Urothelium cell line (cell line): ENCODE data around the gene SLC45A3.
"Not testable (repeated sequence)": the region's sequence is repeated elsewhere in the genome, so short reads cannot be mapped to it uniquely, and the experiment has no call there.

Experiments used
- DNase-seq: peaks from one replicate; pipeline ENCODE4 v3.0.0; 2011; ENCODE audit warnings: low spot score, mixed read lengths
- FAIRE-seq: peaks from 2 replicates; lab custom pipeline; 2011; peaks lifted over from hg19 to GRCh38; lab: Jason Lieb, UNC

SLC45A3 gene, protein sequence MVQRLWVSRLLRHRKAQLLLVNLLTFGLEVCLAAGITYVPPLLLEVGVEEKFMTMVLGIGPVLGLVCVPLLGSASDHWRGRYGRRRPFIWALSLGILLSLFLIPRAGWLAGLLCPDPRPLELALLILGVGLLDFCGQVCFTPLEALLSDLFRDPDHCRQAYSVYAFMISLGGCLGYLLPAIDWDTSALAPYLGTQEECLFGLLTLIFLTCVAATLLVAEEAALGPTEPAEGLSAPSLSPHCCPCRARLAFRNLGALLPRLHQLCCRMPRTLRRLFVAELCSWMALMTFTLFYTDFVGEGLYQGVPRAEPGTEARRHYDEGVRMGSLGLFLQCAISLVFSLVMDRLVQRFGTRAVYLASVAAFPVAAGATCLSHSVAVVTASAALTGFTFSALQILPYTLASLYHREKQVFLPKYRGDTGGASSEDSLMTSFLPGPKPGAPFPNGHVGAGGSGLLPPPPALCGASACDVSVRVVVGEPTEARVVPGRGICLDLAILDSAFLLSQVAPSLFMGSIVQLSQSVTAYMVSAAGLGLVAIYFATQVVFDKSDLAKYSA

DNA sequence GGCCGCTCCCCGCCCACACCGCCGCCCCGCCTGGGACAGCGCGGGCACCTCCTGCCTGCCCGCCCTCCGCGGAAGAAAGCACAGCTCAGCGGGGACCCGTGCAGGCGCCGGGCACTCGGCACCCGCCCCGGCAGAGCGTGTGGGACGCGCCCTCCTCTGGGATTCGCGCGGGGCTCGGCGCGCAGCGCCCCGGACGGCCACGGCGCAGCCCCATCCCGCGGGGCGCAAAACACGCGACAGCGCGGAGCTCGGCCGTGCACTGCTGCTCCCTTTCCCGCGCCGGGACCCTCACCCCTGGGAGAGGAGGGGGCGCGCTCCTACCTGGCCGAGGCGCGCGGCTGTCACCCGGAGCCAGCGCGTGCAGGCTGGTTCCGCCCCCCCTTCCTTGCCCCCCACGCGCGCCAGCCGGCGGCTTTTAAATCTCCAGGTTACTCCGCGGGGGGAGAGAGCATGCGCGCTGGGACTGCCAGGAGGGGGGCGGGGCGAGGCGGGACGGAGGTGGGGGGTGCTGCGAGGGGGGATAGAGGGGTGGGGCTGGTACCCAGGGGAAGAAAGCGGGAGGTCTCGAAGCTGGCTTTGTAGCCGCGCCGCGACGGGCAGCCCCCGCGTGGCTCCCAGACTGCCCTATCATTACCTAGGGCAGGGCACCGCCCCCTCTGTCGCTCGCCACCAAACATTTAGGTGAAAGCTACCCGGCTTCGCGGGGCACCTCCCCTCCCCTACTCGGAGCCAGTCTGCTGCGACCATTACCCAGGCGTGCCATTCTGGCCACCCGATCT is at the start of gene SLC45A3:
Gene SLC45A3, minus strand, starts transcription at position 437 of the 779 bp plus-strand sequence. CDS start 15,853 bp downstream, outside the sequence.
- DNase-seq (peak; percentile 81), FAIRE-seq (no peak)

DNA sequence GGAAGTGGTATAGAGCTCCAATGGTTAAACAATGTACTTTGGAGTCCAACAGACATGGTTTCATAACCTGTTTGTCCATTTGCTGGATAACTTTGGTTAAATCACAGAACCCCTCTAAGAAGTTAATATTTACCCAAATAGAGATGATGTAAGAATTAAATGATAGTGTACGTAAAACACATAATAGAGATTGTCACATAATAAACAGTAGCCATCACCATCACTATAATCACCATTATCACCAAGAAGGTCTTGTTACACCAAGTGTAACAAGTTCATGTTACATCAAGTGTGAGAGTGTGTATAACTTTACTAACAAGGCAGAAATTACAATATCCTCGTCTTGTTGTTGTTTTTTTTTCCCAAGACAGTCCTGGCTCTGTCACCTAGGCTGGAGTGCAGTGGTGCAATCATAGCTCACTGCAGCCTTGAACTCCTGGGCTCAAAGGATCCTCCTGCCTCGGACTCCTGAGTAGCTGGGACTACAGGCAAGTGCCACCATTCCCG is 46.4 kb upstream of the SLC45A3 start:
- FAIRE-seq (no peak), DNase-seq (no peak)

DNA sequence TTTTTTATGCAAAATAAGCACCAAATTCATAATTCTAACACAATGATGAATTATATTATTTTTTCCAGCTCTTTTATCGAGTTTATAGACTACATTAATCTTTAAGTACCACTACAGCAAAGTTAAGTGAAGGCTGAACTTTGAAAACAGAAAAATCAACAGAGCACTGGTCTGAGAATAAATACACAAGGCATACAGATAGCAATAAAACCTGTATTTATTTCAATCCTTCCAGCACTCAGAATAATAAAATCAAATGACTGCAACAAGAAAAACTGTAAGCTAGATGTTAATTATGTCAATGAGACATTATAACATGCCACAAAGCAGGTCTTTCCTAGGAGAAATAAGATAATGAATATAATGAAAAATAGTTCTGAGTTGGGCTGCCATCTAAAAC is 45.2 kb upstream of the SLC45A3 start:
- no peak for DNase-seq
- FAIRE-seq = no peak

DNA sequence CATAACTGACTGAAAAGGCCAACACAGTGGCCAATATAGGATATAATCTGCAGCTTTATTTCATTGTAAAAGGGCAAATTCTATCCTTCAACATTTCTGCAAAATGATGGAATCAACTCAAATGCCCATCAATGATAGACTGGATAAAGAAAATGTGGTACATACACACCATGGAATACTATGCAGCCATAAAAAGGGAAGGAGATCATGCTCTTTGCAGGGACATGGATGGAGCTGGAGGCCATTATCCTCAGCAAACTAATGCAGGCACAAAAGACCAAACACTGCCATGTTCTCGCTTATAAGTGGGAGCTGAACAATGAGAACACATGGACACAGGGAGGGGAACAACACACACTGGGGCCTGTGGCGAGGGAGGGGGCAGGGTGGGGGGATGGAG is 40.4 kb upstream of the SLC45A3 start:
- DNase-seq, FAIRE-seq: not testable (repeated sequence)

DNA sequence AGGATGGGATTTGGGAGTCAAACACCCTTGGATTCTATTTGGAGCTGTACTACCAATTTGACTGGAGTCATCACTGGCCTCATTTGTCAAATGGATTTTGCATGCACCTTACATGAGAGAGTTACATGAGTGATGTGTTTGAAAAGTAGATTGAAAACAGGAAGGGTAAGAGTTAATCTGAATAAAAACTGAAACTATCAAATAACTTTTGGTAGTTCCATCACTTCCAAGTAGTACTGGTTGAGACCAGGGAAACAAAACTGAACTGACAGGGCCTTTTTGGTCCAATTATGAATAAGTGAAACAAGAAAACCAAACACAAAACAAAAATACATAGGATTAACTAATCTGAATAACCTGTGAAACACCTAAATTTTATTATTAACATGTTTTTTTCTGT is 39.5 kb upstream of the SLC45A3 start:
- DNase-seq (no peak), FAIRE-seq (no peak)

DNA sequence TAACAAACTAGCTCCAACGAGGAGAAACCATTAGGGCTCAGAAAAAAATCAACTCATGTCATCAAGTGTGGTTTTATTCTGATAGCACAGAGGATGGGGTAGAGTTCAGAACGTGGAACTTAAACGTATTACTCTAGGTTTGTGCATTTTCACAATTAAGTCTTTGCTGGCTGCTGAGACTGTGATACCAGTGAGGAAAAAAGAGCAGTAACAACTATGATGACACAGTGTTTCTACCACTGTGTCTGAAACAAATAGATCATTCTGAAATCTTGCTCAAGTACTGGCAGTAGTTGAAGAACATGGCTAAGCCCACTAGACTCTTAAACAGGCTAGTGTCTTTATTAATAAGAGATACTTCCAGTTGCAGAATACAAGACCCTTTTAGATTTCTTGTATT is 38.7 kb upstream of the SLC45A3 start:
- DNase-seq (no peak), FAIRE-seq (no peak)

DNA sequence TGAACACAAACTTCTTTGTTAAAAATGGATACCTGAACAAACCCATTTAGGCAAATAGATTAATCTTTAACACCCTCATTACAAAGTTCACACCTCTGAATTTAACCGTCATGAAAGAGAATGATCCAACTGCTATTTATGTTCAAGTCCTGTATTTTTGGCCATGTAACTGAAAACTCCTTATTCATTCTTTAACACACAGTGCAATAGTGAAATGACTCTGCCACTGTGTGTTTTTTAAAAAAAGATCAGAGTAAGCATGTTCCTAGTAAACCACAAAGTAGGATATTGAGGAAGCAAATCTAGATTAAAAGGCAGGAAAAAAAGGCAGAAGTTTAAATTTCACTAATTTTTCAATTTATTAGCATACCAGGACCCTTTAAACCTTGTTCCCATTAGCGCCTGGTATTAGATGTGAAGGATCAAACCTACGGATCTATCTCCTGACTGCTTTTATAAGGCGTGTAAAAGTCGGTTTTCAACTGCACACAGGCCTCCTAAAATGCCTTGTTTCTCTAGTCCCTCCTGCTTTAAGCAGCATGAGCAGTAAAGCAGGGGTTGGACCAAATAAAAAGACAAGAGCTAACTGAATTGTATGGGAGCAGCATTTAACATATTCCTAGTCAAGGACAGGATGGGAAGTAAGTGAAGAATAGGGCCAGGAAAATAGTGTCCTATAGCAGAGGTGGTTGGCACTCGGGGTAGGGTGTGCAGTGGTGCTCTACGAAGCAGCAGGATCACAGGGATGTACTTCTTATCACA is 36.2 kb upstream of the SLC45A3 start:
- DNase-seq = no peak
- FAIRE-seq = no peak

DNA sequence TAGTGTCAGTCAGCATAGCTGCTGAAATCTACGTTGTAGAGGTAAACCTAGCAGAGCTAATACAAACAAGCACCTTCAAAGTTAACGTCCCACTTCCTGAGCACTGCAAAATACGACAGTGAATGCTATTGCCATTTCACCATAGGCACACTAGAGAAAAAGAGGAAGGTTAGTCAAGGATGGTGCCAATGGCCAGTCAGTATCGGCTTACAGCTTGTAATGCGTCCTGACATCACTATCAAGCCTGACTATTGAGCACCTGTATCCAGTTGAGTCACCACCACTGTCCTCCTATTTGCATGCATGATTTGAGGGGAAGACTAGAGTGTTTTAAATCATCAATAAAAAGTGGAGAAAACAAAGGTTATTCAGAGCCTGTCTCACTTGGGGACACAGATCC is 35.3 kb upstream of the SLC45A3 start:
- no peak for DNase-seq
- no peak for FAIRE-seq

DNA sequence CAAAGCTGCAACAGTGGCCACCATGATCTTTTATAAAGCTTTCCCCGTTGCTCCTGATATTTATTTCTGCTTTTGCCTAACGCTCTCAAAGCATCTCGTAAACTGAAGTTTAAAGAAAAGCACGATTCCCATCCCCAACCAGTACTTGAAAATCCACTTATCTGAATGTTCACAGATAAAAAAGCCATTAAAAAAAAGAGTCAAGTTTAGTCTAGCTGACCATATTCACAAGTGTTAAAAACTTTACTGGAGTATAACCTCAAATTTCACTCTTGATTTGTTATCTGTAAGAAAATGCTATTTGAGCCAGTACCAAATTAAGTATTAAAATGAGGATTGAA is 34.6 kb upstream of the SLC45A3 start:
- FAIRE-seq = no peak

DNA sequence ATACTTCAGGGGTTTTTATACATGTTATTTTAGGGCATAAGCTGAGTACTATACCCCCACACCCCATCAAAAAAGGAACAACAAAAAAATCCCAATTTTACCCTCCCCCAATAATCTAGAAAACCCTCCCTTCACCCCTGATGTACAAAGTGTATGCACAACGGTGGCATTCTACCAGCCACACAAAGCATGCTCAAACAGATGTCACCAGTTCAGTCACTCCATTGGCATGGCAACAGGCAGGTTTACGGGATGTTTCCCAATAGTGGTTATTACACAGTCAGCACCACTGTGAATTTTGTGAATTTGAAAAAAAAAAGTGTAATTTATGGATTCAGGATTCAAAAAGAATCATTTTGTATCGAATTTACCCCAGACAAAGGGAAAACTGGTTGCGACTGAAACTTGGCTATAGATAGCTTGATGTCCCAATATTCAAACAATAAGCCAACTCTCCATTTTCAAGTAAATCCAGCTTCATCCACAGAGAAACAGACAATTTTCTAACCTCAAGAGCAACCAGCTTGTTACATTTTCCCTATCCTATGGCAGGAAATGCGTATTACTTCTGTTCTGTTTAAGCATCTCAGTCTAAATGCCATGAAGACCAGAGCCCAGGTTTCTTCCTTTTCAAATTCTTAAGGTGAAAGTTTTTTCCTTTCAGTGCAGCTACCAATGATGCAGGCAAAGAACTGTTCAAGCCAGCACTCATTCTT is 34.0 kb upstream of the SLC45A3 start:
- DNase-seq (no peak), FAIRE-seq (no peak)

More for the DNA sequence above, 34.6 kb upstream of the SLC45A3 start:
- no peak for DNase-seq

DNA sequence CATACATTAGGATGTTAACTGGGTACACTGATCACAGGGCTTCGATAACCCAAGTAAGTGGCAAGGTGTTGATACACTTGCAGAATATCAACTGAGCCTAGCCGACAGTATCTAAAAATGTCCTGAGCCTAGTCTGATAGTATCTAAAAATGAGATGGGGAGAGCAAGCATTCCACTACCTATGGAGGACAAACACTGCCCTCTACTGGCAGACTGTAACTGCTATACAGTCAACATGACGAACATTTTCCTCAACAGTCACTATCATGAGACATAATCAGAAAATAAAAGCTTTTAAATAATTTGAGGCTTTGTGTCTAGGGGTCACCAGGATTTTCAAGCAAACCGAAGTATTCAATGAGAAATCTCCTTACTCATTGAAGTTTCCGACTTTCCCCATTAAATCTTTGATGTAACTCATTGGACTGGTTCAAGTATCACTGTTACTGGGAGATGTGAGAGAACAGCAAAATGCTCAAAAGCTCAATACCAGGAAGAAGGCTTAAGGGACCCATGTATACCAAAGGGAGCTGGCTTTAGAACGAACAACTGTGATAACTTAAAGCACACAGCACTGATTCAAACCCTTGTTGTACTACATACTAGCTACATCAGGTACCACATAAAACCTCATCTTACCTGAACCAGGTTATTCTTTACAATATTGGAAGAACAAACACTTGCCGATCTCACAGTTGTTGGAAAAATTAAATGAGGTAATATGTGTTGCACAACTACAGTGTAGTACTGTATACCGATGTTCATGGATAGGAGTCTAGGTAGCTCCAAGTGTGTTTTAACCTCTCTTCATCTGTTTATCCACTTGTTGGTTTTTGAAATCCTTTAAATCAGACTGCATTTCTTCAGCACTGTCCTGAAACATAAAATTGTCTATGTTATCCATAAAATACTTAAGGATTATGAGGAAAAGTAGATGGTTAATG is 31.1 kb upstream of the SLC45A3 start:
- DNase-seq (peak; percentile 59), FAIRE-seq (no peak)

DNA sequence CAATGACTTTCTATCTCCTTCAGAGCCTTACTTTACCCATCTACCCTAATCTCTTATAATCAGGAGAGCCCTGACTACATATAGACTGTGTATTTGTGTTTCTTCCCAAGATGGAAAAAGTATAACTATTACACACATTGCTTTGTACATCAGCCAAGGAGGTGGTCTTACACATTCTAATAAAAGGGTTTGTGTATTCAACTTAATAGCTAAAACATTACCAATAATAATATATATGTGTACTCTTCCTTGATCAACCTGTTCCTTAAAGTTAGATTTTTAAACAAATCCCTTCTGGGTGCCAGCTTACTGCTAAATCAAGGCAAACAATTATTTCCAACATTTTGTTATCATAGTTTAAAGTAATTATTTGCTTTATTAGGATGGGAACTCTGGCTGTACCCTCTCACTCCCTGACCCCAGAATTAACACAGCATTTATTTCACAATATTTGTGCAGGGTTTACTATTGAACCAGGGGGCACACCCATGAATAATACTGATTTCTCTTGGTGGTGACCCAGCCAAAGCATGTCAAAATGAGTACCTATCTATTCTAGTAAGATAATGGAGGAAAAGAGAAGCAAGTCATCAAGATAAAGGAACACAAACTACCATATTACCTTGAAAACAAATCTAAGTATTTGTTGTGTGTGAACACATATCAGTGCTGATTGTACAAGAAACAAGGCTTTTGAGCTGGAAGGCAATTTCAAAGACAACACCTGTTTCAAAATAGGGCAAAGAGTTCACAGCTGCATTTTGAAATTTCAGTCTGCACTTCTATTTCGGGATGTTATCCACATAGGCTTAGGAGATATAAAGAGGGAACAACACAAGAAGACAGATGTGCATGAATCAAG is 30.1 kb upstream of the SLC45A3 start:
- FAIRE-seq (no peak), DNase-seq (no peak)

DNA sequence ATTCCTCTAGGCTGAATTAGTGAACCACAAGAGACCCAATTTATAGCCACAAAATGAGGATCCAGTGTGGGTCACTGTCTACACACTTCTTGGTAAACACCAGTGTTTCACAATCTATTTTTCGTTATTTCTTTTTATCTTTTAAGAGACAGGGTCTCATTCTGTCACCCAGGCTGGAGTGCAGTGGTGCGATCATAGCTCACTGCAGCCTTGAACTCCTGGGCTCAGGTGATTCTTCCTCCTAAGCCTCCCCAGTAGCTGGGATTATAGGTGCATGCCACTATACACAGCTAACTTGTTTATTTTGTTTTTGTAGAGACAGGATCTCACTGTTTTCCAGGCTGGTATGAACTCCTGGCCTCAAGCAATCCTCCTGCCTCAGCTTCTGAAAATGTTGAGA is 29.3 kb upstream of the SLC45A3 start:
- DNase-seq = no peak
- FAIRE-seq = no peak

DNA sequence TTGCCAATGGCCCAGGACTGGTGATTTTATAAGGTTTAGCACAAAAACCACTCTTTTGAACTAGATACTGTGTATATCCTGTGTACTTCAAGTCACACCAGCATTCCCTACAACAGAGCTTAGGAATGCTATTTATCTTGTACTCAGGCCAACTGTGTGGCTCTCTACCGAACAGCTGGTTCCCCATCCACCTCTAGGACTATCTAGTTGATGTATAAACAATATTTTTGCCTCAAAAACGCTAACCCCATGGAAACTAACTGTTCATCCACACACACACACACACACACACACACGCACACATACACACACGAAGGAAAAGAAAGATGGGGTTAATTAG is 28.7 kb upstream of the SLC45A3 start:
- FAIRE-seq = no peak
- no peak for DNase-seq

DNA sequence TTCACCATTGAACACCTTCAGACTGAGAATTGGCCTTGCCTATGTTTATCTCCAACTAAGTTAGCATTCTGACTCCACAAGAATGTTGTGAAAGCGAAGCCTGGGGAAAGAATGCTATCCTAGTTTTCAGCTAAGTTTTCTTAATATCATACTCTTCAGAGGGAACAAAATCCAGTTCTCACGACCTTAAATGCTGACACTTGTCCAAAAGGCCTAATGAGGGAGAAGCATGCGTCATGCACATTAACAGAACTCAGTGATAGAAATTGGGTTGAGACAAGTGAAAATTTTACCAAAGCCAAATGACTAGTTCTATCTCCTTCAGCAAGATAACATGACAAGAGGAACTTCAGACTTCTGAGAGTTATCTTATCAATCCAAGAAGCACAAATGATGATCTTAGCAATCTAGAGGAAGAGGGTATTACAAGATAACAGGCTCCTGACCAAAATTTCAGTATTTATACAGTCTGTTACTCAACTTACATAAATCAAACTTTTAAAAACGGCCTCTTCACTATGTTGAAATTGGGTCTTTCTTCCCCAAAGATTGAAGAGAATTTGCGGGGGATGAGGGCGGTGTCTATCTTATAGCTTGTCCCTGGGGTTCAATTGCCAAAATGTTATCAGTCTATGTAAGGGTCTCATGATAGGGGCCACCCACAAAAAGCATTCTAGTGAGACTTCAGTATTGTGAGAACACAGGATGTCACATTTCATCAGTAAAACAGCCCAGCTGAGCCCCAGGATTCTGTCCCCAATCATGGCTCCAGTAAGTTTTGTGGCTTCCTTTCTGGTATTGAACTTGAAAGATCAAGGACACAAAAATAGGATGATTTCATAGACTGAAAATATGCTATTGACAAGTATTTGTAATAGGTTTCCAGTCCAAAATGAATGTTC is 26.5 kb upstream of the SLC45A3 start:
- DNase-seq = no peak
- no peak for FAIRE-seq

DNA sequence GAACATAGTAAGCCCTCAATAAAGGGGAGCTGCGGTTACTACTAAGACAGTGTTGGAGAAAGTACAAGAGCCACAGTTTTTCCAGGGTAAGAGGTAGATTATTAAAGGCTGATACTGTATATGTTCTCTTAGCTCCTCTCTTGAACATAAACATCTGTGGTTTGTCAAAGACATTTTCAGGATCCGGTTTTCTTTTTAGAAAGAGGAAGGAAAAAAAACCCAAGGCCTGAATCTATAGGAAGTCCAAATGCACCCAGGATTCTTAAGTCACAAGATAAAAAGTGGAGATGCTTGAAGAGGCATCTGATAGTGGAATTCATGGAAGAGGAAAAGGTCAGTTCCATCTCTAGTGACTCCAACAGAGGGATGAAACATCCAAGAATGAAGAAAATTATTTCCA is 24.6 kb upstream of the SLC45A3 start:
- FAIRE-seq (no peak), DNase-seq (no peak)

DNA sequence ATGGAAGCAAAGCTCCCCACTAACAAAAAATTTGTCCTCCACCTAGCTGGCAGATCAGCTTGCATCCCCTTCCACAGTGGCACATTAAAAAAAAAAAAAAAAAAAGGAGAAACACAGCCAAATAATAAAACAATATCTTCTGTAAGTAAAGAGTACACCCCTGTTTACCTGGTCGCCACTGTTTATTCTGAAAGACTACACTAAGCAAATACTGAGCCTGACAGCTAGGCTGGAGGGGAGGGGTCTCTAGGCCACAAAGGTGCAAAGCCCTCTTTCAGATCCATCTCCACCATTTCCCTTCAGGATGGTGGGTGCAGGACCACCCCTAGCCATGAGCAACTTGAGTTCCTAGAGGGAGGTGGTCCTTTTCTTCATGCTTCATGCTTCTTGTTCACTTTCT is 22.8 kb upstream of the SLC45A3 start:
- FAIRE-seq = no peak
- no peak for DNase-seq
